HG02588 (cell line): ENCODE results near the gene FSCN2.

Experiments
- ATAC-seq: cut with Tn5 transposase; IDR thresholded peaks from one replicate; pipeline ENCODE4 v1.9.1; 2021; ENCODE audit warnings: mild to moderate bottlenecking, moderate library complexity; ENCODE audit not compliant: unreplicated experiment

FSCN2 gene

DNA sequence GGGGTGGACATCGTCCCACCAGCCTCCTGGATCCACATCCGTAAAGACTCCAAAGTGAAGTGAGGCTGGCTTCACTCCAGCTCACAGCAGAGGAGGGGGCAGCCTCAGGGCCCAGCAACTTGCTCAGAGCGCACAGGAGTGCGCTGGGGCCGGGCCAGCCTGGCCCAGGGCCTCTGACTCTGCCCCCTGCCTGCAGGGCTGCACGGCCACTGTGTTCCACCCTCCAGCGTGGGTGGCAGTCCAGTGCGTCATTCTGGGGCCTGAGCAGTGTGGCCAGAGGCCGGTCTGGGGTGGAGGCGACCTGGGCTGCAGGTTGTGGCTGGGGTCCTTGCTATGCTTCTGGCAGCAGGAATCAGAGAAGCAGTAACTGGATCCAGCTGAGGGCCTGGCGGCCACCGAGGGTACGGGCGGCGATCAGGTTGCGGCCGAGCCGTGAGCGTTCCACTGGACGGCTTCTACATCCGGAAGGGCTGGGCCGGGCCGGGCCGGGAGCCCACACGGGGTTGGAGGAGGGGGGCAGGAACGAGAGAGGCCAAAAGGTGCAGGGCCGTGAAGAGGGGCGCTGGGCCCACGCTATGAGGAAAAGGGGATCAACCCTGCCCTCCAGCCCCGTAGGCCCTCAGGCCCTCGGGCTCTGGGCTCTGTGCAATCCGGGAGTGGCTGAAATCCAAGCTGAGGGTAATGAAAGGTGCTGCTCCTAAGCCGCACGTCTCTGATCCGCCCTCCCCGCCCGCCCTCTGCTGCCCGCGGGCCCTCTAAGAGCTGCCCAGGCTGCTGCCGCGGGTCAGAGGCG, at the start of gene FSCN2:
Gene FSCN2 (plus strand): TSS at position 787 of the 793 bp plus-strand sequence. CDS start 155 bp downstream, outside the sequence.
- no peak for ATAC-seq

DNA sequence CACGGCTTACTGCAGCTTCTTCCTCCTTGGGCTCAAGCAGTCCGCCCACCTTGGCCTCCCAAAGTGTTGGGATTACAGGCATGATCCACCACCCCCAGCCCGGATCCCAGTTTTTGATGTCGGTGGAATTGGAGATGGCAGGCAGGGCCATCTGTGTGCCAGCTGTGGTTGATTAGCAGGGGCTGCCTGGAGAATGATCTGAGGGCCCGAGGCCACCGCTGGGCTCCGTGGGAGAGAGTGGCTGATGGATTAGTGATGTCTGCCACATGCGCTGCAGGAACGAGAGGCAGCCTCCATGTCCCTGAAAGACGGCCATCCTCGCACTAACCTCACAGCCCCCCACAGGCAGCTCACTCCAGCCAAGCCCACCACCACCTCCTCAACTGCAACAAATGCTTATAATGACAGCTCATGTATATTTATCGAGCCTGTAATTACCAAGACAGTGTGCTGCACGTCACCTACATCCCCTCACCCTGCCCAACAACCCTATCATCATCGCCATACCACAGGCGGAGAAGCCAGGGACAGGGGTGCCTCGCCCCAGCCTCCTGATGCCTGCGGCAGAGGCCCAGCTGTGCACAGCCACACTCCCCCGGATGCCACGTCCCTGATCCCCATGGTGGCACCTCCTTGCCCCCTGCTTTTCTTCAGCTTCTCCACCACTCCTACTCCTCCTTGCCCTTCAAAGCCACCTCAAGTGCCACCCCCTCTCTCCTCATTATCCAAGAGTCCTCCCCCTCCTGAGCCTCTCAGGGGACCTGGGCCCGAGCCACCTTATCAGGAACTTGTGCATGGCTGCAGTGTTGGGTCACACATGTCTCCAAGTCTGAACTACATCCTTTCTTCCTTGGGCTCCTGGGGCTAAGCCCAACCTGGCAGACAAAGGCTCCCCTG, 48.8 kb upstream of the FSCN2 start:
- no peak for ATAC-seq

GRCh38 chr17:81480140-81481072, 47.8 kb upstream of the FSCN2 start:
- no peak for ATAC-seq

DNA sequence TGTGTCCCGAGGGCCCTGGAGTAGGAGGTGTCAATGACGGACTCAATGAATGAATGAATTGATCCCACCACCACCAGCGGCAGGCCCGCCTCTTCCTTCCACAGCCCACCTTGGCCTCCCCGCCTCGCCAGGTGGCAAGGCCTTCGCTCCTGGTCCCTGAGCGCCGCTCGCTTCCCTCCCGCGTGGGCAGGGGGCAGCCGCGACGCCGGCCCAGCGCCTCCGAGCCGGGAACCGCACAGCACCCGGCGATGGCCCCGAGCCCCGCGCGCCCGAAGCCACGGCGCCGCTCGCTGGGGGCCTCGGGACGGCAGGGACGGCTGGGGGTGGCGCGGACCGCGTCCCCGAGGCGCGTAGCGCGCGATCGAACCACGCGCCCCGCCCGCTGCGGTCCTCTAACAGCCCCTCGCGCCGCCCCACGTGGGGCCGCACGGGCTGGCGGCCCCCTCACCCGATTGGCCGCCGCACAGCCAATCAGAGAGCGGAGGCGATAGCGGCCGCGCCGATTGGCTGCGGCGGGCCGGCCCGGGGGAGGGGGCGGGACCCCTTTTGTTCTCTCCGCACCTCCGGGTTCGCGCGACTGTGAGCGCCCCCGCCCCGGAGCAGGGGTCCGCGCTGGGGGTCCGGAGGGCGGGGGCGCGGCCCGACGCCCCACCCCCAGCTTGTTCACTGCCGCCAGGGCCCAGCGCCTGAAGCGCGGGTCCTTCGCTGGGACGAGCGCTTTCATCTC, 46.9 kb upstream of the FSCN2 start:
- ATAC-seq, result no peak

DNA sequence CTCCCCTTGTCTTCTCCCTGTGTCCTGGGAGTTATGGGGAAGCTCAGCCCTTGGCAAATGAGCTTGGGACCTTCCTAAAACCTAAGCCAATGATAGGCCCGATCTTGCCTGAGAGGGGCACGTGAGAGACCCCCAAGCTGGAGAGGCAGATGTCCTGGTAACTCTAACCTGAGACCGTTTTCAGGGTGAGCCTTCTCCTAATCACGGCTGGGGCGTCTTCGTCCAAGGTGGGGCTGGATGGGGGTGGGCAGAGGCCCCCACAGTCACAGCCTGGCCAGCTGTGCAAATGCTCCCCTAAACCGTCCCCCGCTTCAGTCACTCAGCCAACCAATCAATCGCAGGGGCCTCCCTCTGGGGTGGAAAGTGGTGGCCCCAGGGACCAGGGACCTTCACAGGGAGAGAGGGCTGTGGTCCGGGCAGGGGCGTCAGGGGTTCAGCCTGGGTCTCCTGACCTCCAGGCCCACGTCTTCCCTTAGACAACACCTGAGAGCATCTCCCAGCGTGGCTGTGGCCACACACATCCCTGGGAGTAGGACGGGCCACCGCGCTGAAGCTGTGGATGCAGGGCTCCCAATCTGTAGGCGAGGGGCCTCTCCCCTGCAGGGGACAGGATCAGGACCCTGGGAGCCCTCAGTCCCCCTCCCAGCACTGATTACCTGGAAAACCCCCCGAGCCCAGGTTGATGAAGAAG, 46.2 kb upstream of the FSCN2 start:
- no peak for ATAC-seq

DNA sequence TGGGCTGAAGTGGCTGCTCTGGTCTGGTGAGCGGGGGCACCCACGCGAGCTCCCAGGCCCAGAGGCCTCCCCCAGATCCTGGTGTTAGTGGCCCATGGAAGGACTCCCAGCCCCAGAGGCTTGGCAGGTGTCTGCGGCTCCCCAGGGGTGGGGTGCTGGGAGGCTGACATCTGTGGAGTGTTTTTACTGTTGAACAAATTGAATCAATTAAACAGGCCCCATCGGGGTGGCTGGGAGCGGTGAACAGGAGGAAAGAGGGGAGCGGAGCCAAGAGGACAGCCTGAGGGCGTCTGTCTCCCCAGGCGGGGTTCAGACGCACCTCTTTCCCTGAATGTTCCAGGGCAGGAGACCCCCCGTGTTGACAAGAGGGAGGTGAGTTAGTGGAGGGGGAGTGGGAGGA, 45.5 kb upstream of the FSCN2 start:
- no peak for ATAC-seq

DNA sequence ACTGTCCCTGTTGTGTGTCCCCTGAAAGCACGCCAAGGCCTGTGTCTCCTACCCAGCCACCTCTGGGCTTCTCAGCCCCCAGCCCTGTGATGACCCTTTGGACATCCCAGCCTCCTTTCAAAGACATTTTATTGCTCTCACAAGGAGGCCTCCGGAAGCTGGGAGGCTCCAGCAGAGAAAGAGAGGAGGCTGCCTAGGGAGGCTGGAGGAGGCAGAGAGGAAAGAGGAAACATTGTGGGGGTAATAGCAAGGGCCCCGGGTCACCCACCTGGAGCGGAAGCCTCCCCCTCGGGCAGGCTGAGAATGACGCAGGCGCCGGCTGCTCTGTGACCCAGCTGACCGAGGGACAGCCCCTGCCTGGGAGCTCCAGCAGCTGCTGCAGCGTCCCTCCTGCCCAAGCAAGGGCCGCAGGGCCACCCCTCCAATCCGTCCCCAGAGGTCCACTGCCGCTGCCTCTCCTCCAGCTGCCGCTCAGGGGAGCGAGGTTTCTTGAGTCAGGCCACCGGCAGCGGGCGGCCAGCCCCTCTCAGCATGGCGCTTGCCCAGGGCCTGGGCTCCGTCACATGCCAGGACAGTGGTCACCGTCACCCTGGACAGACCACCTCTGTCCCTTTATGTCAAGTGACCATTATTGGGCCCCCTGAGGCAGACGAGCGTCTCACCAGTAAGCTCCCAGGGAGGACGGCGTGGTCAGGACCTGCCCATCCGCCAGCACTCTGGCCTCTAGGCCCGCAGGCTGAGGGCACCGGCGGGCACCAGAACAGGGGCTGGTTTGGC, 44.9 kb upstream of the FSCN2 start:
- no peak for ATAC-seq

GRCh38 chr17:81483862-81484194, 44.3 kb upstream of the FSCN2 start:
- no peak for ATAC-seq

GRCh38 chr17:81484195-81484979, 43.8 kb upstream of the FSCN2 start:
- no peak for ATAC-seq

DNA sequence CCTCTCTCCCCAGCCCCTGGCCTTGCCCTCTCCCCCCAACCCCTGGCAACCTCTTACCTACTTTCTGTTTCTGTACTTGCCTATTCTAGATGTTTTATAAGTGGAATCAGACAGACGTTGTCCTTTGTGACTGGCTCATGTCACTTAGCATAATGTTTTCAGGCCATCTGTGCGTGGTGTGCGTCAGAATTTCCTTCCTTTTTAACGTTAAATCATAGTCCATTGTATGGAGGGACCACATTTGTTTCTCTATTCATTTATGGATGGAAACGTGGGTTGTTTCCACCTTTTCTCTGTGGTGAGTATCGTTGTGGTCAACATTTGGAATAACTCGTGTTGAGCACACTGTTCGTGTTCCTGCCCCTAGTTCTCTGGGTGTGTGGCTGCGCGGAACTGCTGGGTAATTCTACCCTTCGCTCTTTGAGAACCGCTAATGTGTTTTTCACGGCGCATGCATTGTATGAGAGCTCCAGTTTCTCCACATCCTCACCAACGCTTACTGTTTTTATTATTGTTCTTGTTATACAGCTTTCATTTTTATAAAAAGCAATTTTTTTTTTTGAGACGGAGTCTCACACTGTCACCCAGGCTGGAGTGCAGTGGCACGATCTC, 41.9 kb upstream of the FSCN2 start:
- ATAC-seq, result no peak

DNA sequence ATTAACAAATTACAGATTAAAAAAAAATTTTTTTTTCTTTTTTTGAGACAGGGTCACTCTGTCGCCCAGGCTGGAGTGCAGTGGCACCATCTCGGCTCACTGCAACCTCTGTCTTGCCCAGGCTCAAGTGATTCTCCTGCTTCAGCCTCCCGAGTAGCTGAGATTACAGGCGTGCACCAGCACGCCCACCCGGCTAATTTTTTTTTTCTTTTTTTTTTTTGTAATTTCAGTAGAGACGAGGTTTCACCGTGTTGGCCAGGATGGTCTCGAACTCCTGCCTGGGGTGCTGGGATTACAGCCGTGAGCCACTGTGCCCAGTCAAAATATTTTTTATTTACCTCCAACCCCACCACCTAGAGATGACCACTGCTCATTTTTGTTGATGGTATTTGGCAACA, 41.1 kb upstream of the FSCN2 start:
- ATAC-seq, result no peak

DNA sequence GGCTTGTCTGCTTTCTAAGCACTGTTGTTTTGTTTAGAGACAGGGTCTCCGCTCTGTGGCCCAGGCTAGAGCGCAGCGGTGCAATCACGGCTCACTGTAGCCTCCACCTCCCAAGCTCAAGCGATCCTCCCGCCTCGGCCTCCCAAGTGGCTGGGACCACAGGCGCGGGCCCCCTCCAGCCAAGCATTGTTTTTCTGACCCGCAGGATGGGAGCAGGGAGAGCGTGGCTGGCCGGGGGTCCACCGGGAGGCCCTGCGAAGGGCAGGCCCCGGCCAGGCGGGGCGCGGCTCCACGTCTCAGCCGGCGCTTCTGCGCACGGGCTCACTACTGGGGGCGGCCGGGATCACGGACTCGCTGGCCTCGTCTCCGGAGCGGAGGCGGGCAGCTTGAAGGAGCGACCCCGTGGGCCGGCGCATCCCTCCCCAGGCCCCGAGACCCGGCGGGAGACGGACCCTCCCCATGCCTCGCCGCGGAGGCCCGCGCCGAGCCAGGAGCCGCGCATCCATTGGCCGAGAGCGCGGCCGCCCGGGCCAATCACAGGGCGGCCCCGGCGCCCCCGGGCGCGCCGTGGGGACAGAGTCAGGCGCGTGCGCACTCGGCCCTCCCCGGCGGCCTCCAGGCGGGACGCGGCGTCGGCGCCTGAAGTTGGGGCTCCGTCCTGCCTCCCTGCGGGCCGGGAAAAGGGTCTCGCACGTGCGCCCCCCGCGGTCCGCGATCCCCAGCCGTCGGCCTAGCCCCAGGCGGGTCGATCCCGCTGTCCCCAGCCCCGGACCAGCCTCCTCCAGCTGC, 40.5 kb upstream of the FSCN2 start:
- peak; percentile 62 for ATAC-seq

DNA sequence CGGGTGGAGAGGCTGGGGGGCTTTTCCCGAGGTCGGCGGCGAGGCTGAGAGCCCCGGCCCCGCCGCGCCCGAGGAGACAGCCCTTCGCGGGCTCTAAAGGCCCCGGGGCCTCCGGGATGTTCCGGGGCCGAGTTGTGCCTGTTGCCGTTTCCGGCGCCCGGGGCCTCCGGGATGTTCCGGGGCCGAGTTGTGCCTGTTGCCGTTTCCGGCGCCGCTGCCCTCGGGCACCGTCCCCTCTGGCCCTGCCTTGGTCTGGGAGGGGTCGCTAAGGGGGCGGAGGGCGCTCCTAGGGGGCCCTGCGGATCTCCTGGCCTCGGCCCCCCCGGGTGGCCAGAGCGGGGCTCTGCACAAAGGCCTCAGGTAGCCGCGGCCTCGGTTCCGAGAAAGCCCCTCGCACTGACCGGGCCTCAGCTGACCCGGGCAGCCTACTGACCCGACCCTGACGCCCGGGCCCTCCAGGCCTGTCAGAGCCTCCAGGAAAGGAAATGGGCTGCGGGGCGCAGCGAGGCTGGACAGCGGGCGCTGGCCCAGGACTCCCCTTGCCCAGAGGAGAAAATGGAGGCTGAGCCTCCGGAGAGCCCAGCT, 39.8 kb upstream of the FSCN2 start:
- peak; percentile 9 for ATAC-seq

- ATAC-seq, result no peak
These were observed 38.9 kb upstream of the FSCN2 start for GRCh38 chr17:81489012-81489997.
